ENCODE data around the gene CFAP299.

The CFAP299 gene

GRCh38 chr4:80831383-80832361 is 496.1 kb downstream of the CFAP299 start:
- no peak for DNase-seq (ENCODE audit: low spot score)

- no peak for DNase-seq (ENCODE audit: low spot score)
Measured at GRCh38 chr4:80839281-80839680, 503.8 kb downstream of the CFAP299 start.

GRCh38 chr4:80839792-80840191 is 504.3 kb downstream of the CFAP299 start:
- no peak for DNase-seq (ENCODE audit: low spot score)

- DNase-seq (ENCODE audit: low spot score): no peak
Measured at GRCh38 chr4:80840396-80840795, 504.9 kb downstream of the CFAP299 start.

- no peak for DNase-seq (ENCODE audit: low spot score)
Measured at GRCh38 chr4:80841587-80842281, 506.2 kb downstream of the CFAP299 start.

GRCh38 chr4:80846210-80846609 is 510.7 kb downstream of the CFAP299 start:
- DNase-seq (ENCODE audit: low spot score): no peak

GRCh38 chr4:80852061-80852460 is 516.5 kb downstream of the CFAP299 start:
- no peak for DNase-seq (ENCODE audit: low spot score)

- no peak for DNase-seq (ENCODE audit: low spot score)
Measured at GRCh38 chr4:80873571-80873970, 538.0 kb downstream of the CFAP299 start.

- no peak for DNase-seq (ENCODE audit: low spot score)
Measured at GRCh38 chr4:80874979-80875378, 539.4 kb downstream of the CFAP299 start.

- DNase-seq (ENCODE audit: low spot score): no peak
Measured at GRCh38 chr4:80875642-80876041, 540.1 kb downstream of the CFAP299 start.

GRCh38 chr4:80876810-80877209 is 541.3 kb downstream of the CFAP299 start:
- DNase-seq (ENCODE audit: low spot score): no peak

GRCh38 chr4:80878218-80878617 is 542.7 kb downstream of the CFAP299 start:
- DNase-seq (ENCODE audit: low spot score): no peak

- DNase-seq (ENCODE audit: low spot score): no peak
Measured at GRCh38 chr4:80897537-80898303, 562.2 kb downstream of the CFAP299 start.

- no peak for DNase-seq (ENCODE audit: low spot score)
Measured at GRCh38 chr4:80900908-80901307, 565.4 kb downstream of the CFAP299 start.

GRCh38 chr4:80903020-80903419 is 567.5 kb downstream of the CFAP299 start:
- DNase-seq (ENCODE audit: low spot score): no peak

- no peak for DNase-seq (ENCODE audit: low spot score)
Measured at GRCh38 chr4:80909938-80910337, 574.4 kb downstream of the CFAP299 start.

GRCh38 chr4:80911458-80911857 is 575.9 kb downstream of the CFAP299 start:
- no peak for DNase-seq (ENCODE audit: low spot score)

GRCh38 chr4:80912350-80912749 is 576.8 kb downstream of the CFAP299 start:
- DNase-seq (ENCODE audit: low spot score): no peak

GRCh38 chr4:80913381-80913780 is 577.9 kb downstream of the CFAP299 start:
- no peak for DNase-seq (ENCODE audit: low spot score)

- DNase-seq (ENCODE audit: low spot score): no peak
Measured at GRCh38 chr4:80916770-80917169, 581.2 kb downstream of the CFAP299 start.

GRCh38 chr4:80918004-80918403 is 582.5 kb downstream of the CFAP299 start:
- DNase-seq (ENCODE audit: low spot score): no peak

- no peak for DNase-seq (ENCODE audit: low spot score)
Measured at GRCh38 chr4:80921441-80921840, 585.9 kb downstream of the CFAP299 start.

Data from globus pallidus (tissue), 1 donor.